GM12892 (cell line): ENCODE results near the gene LRRC74A.

Experiments
- DNase-seq: peaks from one replicate; pipeline ENCODE4 v3.0.0; 2011; ENCODE audit not compliant: insufficient read length
- FAIRE-seq: peaks from 2 replicates; lab custom pipeline; 2011; peaks lifted over from hg19 to GRCh38; lab: Jason Lieb, UNC
- POLR2A ChIP-seq: IDR thresholded peaks from 2 replicates; pipeline ENCODE4 v1.6.1; 2011; ENCODE audit warnings: low read depth, low read length, control low read depth
- POLR2AphosphoS5 ChIP-seq: IDR thresholded peaks from 2 replicates; pipeline ENCODE4 v1.6.1; 2011; ENCODE audit warnings: low read depth, low read length, control low read depth
- TAF1 ChIP-seq: IDR thresholded peaks from 2 replicates; pipeline ENCODE4 v1.6.1; 2011; ENCODE audit warnings: low read depth, mild to moderate bottlenecking, control low read depth, low read length, borderline replicate concordance

LRRC74A gene

GRCh38 chr14:76862546-76863282, 36.5 kb downstream of the LRRC74A start:
- FAIRE-seq = no peak

GRCh38 chr14:76863724-76864407, 37.7 kb downstream of the LRRC74A start:
- FAIRE-seq (peak; percentile 82), DNase-seq (peak; percentile 37)
- no peak for TF ChIP-seq POLR2A
- no peak for TF ChIP-seq POLR2AphosphoS5
- no peak for TF ChIP-seq TAF1

More at GRCh38 chr14:76862546-76863282, 36.5 kb downstream of the LRRC74A start:
- no peak for DNase-seq
- no peak for TF ChIP-seq TAF1
- no peak for TF ChIP-seq POLR2A
- no peak for TF ChIP-seq POLR2AphosphoS5

DNA sequence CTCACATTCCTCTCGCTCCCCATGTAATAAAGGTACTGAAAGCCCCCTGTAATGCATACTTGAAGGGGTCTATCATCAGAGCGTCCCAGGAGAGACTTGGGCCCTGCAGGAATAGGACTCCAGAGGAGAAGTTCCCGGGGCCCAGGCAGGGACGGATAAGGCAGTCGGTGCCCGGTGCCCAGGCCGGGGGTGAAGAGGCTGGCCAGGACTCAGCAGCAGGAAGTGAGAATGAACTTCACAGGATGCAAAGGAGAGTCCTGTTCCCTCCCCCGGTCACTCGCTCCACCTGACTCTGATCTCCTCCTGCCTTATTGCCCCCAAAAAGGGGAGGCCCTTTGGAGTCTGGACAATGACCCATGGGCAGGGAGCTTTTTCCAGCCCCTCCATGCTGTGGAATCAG, 40.2 kb downstream of the LRRC74A start:
- TF ChIP-seq POLR2A (no peak), TAF1 (no peak), POLR2AphosphoS5 (no peak)
- FAIRE-seq = no peak
- no peak for DNase-seq

DNA sequence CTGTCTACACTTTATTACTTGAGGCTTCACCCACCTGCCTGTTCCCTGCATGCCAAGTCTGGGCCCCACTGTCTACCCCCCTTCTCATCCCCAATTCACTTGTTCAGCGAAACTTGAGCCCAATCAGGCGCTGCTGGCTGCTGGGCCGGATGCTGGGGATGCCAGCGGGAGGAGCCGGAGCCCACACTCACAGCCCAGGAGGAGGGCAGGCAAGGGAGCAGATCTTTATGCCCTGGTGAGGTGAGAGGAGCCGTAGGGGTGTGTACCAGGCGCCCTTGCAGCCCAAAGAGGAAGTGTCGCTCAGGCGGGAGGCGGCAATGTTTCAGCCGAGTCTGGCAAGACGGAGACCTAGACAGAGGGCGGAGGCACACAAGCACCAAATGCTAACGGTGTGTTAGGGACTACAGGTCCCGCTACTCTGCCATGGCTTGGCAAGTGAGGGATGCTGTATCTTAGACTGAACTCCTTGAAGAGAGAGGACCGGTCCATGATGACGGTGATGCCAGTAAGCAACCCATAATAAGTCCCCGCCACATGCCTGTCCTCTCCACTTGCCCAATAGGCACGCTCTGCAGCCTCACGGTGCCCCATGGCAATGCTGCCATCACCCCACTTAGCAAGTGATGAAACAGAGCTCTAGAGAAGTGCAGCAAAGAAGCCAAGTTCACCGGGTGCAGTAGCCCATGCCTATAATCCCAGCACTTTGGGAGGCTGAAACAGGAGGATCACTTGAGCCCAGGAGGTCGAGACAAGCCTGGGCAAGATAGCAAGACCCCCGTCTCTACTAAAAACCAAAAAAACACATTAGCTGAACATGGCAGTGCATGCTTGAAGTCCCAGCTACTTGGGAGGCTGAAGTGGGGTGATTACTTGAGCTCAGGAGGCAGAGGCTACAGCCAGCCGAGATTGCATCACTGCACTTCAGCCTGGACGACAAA, 41.6 kb downstream of the LRRC74A start:
- no peak for FAIRE-seq

GRCh38 chr14:76868454-76869170, 42.4 kb downstream of the LRRC74A start:
- TF ChIP-seq POLR2AphosphoS5 = no peak
- no peak for TF ChIP-seq POLR2A
- TF ChIP-seq TAF1 = no peak
- no peak for DNase-seq
- no peak for FAIRE-seq

More for the DNA sequence above, 41.6 kb downstream of the LRRC74A start:
- no peak for TF ChIP-seq POLR2AphosphoS5
- no peak for TF ChIP-seq POLR2A
- no peak for TF ChIP-seq TAF1
- no peak for DNase-seq

GRCh38 chr14:76870166-76870565, 44.0 kb downstream of the LRRC74A start:
- DNase-seq (no peak), FAIRE-seq (no peak)
- TF ChIP-seq TAF1 (no peak), POLR2A (no peak), POLR2AphosphoS5 (no peak)

- DNase-seq (peak; percentile 56), FAIRE-seq (peak; percentile 91)
- TF ChIP-seq TAF1 (no peak), POLR2A (no peak), POLR2AphosphoS5 (no peak)
These were observed 46.7 kb downstream of the LRRC74A start for GRCh38 chr14:76872796-76873432.

DNA sequence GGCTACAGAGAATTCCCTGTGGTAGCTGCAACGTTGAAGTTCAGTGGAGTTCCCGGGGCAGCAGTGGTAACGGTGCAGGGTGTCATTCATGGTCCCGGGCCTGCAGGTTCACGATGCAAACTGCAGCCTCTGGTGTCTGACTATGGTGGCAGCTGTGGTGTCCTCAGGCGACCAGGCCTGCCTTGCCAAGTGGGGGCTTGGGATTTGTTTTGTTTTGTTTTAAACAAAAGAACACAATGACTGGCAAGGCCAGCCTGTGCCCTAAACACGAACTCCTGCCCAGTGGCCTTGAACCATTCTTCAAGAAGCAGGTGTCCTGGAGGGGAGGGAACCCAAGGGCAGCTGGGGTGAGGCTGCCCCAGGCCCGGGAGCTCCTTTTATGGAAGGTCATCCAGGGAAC, 48.5 kb downstream of the LRRC74A start:
- no peak for TF ChIP-seq POLR2A
- no peak for TF ChIP-seq TAF1
- TF ChIP-seq POLR2AphosphoS5 = no peak
- DNase-seq (no peak), FAIRE-seq (no peak)

DNA sequence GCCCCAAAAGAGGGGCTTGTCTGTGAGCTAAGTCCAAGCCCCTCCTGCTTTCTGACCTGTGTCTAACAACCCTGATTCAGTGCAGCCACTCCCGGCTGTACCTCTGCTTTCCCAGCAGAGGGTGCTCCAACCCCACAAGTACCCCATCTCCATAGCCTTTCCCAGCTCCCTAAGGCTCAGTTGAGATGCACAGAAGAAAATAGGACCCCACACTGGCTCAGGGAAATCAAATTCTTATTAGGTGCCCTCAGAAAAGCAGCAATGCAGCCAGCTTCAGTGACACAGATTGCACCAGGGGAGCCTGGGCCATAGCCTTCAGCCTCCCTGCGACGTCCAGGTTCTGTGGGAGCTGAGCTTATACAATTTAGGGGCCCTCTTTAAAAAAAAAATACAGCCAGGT, 49.9 kb downstream of the LRRC74A start:
- peak; percentile 78 for FAIRE-seq
- no peak for DNase-seq
- TF ChIP-seq POLR2A (no peak), POLR2AphosphoS5 (no peak), TAF1 (no peak)

- TF ChIP-seq TAF1 = no peak
- no peak for TF ChIP-seq POLR2AphosphoS5
- TF ChIP-seq POLR2A = no peak
- no peak for FAIRE-seq
- no peak for DNase-seq
These were observed 51.7 kb downstream of the LRRC74A start for GRCh38 chr14:76877871-76878270.

DNA sequence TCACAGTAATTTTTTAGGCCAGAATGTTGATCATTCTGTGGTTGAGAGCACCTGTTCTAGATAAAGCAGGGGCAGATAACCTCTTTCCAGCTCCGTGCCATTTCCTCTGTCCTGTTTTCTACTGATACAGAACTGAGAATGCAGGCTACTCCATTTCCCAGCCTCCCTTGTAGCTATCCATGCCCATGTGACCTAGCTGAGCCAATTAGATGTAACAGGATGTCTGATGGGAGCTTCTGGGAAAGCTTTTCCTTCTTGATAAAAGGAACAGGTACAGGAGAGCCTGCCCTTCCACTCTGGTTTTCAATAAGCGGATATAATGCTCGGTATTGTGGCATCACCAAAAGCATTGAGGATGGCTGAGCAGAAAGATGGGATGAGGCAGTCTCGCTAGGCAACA, 54.2 kb downstream of the LRRC74A start:
- no peak for FAIRE-seq
- no peak for DNase-seq
- TF ChIP-seq TAF1 (no peak), POLR2A (no peak), POLR2AphosphoS5 (no peak)
